ENCODE measurements around the gene VPS33B.

Gene VPS33B

GRCh38 chr15:90970274-90970673, 52.1 kb downstream of the VPS33B start:
- no peak for DNase-seq

- DNase-seq = no peak
Observed at GRCh38 chr15:90968434-90968833, 54.0 kb downstream of the VPS33B start.

GRCh38 chr15:90967206-90967605, 55.2 kb downstream of the VPS33B start:
- no peak for DNase-seq

- no peak for DNase-seq
Observed at GRCh38 chr15:90966262-90966661, 56.1 kb downstream of the VPS33B start.

- no peak for DNase-seq
Observed at GRCh38 chr15:90962021-90962420, 60.4 kb downstream of the VPS33B start.

DNA sequence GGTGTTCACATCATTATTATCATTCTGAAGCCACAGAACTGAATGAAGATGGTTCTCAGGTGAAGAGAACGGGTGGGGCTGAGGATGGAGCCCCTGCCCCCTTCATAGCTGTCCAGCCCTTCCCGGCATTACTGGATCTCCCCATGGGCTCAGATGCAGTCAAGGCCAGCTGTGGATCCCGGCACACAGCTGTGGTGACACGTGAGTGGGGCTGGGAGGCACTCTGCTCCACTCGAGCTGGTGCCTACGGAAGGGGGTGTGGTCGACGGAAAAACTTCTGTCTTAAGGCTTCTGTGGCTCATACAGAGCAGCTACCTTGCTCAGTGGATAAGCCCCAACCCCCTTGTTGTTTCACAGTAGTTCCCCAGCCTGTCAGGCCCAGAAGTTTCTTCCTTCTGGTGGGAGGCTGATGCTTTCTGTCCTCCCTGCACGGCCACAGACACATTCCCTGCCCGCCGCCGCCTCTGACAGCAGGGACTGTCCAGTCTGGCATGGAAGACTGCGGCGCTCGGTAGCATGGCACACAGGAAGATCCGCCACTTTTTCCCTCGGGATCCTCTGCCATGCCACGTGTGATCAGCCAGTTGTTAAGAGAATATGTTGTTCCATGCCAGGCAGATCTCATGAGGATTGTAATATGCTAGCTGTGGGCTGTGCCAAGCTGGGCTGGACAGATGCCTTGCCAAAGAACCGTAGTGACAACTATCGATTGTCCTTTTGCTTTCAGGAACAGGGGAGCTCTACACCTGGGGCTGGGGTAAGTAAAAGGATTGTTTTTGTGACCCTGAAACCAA, 61.9 kb downstream of the VPS33B start:
- no peak for DNase-seq

- no peak for DNase-seq
Observed at GRCh38 chr15:90959894-90960293, 62.5 kb downstream of the VPS33B start.

DNA sequence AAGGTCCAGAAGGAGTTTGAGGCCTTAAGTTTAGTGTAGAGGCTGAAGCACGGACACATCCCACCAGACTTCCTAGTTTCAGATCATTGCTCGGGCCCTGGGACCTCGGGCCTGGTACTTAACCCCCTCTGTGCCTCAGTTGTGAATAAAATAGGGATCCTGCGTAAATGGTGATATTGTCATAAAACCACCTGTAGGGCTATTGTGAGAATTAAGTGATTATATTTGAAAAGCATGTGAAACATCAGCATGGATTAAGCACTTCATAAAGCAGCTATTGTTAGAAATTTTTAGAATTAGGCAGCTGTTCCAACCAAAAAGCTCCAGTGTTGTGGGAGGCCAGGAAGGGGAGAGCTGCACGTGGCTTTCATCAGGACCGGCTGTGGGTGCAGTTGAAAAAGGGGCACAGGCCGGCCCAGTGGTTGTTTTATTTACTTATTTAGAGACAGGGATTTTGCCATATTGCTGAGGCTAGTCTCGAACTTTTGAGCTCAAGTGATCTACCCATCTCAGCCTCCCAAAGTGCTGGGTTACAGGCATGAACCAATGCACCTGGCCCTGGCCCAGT, 63.3 kb downstream of the VPS33B start:
- no peak for DNase-seq

DNA sequence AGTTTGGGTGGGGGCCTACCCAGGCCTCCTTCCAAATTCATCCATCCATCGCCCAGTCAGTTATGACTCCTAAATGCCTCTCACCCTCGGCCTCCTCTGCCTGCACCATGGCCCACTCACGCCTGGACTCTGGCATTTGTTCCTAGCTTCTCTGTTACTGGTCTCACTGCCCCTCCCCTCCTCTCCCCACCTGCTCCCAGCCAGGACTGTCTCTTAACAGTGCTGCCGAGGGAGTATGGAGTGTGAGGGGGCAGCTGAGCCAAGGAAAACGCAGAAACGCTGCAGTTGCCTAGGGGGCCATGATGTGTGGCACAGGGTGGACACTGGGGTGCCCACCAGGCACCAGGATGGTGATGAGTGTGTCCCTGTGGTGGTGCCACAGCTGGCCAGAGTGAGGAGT, 64.6 kb downstream of the VPS33B start:
- no peak for DNase-seq

- no peak for DNase-seq
Observed at GRCh38 chr15:90957031-90957790, 65.2 kb downstream of the VPS33B start.

DNA sequence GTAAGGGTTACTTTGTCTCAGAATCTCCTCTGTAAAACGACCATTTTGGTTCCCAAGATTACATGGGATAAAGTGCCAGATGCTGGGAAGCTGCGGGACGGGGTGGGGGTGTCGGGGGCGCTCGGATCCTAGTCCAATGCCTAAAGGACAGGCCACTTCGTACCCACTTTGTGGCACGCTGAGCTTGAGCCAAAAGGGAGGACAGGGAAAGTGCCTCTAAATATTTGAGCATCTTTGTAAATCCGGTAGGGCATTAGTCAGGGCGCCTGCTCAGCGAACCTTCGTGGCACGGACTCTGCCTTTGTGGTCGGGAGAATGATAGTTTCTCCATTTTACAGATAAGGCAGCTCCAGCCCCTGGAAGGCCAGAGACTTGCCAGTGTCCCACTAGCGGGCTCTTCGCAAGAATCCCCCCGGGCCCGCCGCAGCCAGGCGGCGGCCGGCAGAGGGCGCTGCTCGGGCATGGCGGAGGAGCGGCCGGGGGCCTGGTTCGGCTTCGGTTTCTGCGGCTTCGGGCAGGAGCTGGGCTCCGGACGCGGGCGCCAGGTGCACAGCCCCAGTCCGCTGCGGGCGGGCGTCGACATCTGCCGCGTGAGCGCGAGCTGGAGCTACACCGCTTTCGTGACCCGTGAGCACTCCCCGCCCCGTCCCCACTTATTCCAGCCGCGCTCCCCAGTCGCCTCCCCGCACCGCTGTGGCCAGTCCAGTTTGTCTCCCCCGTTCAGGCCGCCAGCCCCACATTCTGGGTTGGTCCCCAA, 65.9 kb downstream of the VPS33B start:
- DNase-seq = peak; percentile 13

DNA sequence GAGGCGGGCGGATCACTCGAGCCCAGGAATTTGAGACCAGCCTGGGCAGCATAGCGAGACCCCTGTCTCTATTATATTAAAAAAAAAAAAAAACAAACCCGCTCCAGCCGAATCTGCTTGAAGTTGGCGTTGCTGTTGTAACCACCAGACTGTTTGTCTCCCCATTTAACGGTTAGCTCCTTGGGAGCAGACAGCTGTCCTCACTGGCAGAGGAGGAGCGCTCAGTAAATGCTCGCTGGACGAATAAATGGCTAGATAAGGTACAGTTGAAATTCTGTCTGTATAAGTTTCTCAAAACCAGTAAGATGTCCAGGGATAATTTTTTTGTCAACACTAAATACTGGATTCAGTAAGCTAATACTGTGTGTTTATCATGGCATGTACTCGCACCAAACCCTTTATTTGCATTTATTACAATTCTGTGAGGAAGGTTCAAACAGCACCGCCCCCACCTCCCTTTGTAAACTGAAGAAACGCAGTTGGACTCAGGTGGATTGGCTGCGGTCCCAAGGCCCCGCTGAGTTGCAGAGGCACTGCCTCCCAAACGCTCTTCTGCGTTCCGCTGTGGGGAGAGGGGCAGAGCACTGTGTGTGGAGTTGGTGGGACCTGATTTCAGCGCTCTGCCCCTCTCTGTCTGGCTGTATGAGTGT, 66.6 kb downstream of the VPS33B start:
- DNase-seq = no peak

DNA sequence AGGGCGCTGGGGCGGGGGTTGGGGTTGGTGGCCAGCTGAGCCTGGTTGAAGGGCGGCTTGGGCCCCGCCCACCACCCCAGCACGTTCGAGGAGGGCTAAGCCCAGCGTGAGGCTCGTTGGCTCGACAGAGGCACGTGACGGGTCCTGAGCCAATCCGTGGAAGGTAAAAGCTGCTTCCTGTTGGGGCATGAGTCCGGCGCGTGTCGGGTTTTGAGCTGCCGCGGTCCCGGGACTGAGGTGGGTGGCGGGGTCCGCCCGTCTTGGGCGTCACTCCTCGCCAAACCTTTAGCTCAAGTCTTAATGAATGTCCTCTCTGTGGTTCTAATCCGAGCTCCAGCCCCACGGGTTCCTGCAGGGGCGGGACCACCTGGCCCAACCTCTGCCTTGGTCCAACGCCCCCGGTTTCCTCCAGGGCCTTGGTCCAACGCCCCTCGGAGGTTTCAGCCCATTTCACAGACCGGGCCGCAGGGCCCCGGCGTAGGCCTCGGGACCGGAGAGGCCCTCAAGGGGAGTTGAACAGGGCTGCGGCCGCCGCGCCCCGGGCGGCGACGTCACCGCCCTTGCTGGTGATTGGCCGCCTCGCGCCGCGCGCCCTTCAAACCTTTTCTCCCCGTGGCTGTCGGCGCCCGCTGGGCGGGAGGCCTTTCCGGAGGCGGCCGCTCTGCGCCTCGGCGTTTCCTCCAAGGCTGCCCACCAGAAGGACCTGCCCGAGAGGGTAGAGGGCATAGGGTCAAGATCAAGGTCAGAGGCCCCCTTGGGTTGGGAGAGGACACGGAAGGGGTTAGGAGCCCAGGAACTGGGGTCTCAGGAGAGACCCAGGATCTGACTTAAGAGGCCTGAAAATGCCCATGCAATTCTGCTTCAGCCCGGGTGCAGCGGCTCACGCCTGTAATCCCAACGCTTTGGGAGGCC, 67.4 kb downstream of the VPS33B start, which contains the start of gene RCCD1:
TSS of gene RCCD1 (plus strand) at position 173 of the 912 bp plus-strand sequence. CDS start 1,851 bp downstream, outside the sequence.
- peak; percentile 81 for DNase-seq

DNA sequence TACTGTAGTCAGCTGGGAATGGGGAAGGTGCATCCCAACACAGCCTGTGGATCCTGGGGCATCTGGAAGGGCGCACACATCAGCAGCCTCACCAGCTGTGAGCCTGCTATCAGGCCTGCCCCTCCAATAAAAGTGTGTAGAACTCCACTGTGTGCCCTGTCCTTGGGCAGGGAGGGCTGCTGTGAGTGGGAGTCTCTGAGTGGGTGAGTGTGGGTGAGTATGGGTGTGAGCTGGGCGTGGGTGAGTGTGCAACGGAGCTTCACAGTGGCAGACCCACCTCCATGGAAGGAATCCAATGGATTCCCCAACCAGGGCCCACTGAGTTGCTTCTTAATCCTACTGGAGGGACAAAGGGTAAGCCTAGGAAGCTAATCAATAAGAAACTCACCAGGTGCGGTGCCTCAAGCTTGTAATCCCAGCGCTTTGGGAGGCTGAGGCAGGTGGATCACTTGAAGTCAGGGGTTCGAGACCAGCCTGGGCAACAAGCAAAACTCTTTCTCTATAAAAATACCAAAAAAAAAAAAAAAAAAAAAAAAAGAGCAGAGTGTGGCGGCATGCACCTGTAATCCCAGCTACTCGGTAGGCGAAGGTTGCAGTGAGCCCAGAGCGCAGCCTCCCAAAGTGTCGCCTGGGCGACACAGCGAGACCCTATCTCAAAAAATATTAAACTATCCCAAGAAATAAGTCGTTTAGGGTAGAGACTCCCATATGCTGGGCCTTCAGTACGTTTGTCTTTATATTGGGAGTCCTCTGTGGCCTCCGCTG, 68.3 kb downstream of the VPS33B start:
- DNase-seq = no peak

- DNase-seq = no peak
Observed at GRCh38 chr15:90952901-90953677, 69.3 kb downstream of the VPS33B start.

- DNase-seq = no peak
Observed at GRCh38 chr15:90950676-90951075, 71.7 kb downstream of the VPS33B start.

- no peak for DNase-seq
Observed at GRCh38 chr15:90949979-90950675, 72.3 kb downstream of the VPS33B start.

Data from NCI-H524 treated with DMSO at 0.1 percent for 48 hours (cell line).